ENCODE data around the gene NLE1. TPM values are rescaled to one million over a fixed set of nuclear protein-coding genes. Genes with fewer than 3 reads are reported as not detected.

The NLE1 gene
- total RNA-seq, 2 donors from 2014 or later = 8.1 to 10.7 TPM

GRCh38 chr17:35162755-35163154, 20.7 kb upstream of the NLE1 start:
- TF ChIP-seq, protein P1, sequence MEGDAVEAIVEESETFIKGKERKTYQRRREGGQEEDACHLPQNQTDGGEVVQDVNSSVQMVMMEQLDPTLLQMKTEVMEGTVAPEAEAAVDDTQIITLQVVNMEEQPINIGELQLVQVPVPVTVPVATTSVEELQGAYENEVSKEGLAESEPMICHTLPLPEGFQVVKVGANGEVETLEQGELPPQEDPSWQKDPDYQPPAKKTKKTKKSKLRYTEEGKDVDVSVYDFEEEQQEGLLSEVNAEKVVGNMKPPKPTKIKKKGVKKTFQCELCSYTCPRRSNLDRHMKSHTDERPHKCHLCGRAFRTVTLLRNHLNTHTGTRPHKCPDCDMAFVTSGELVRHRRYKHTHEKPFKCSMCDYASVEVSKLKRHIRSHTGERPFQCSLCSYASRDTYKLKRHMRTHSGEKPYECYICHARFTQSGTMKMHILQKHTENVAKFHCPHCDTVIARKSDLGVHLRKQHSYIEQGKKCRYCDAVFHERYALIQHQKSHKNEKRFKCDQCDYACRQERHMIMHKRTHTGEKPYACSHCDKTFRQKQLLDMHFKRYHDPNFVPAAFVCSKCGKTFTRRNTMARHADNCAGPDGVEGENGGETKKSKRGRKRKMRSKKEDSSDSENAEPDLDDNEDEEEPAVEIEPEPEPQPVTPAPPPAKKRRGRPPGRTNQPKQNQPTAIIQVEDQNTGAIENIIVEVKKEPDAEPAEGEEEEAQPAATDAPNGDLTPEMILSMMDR (IDR thresholded peaks at IDR 0.05) = no peak
- DNase-seq (ENCODE audit: low spot score) (no peak), ATAC-seq (ENCODE audit: insufficient number of reproducible peaks, low FRiP score, low read depth) (no peak)
- H3K27ac ChIP-seq = no peak overlapping the region
- H3K27me3 ChIP-seq (replicated peaks; ENCODE audit: insufficient read depth) = no peaks in the 10 kb centered on the region
- no peak overlapping the region for H3K4me3 ChIP-seq
- no peaks in the 10 kb centered on the region for H3K4me1 ChIP-seq (ENCODE audit: control insufficient read depth in 1 of 2, low read depth in 2 of 2)
- no peaks in the 10 kb centered on the region for H3K36me3 ChIP-seq
- H3K9me3 ChIP-seq = no peaks in the 10 kb centered on the region

DNA sequence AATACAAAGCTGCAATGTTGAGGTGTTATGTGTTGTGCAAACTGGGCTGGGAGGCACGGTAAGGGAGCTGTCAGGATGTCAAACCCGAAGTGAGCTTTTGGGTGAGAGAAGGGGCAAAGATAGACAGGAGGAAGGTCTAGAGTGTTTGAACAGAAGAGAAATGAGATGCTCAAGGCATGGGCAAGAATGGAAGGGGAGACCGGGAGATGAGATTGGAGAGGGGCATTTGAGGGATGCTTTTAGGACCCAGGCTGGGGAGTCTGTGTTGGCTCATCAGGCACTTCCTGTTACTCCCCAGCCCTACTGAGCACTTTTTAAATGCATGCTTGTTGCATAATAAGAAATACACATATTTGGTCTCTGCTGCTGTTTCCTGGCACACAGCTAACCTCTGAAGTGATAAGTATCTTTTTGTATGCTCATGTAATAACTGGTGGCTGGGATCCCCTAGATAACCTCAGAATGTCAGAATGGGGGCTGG, 19.2 kb upstream of the NLE1 start:
- Histone ChIP-seq H3K36me3 (no peaks in the 10 kb centered on the region), H3K4me3 (no peak overlapping the region), H3K27me3 (replicated peaks; ENCODE audit: insufficient read depth) (no peaks in the 10 kb centered on the region), H3K27ac (no peak overlapping the region), H3K4me1 (ENCODE audit: control insufficient read depth in 1 of 2, low read depth in 2 of 2) (no peaks in the 10 kb centered on the region), H3K9me3 (no peaks in the 10 kb centered on the region)
- TF ChIP-seq, protein P1 (IDR thresholded peaks at IDR 0.05) = no peak
- ATAC-seq (ENCODE audit: insufficient number of reproducible peaks, low FRiP score, low read depth) (no peak), DNase-seq (ENCODE audit: low spot score) (no peak)

GRCh38 chr17:35160354-35161201, 18.5 kb upstream of the NLE1 start:
- ATAC-seq (ENCODE audit: insufficient number of reproducible peaks, low FRiP score, low read depth) (no peak), DNase-seq (ENCODE audit: low spot score) (no peak)
- Histone ChIP-seq H3K36me3 (no peaks in the 10 kb centered on the region), H3K4me3 (no peak overlapping the region), H3K27me3 (replicated peaks; ENCODE audit: insufficient read depth) (no peaks in the 10 kb centered on the region), H3K27ac (no peak overlapping the region), H3K9me3 (no peaks in the 10 kb centered on the region), H3K4me1 (ENCODE audit: control insufficient read depth in 1 of 2, low read depth in 2 of 2) (no peaks in the 10 kb centered on the region)
- TF ChIP-seq, protein P1 (IDR thresholded peaks at IDR 0.05) = no peak

- Histone ChIP-seq H3K27me3 (replicated peaks; ENCODE audit: insufficient read depth) (no peaks in the 10 kb centered on the region), H3K4me1 (ENCODE audit: control insufficient read depth in 1 of 2, low read depth in 2 of 2) (no peaks in the 10 kb centered on the region), H3K9me3 (no peaks in the 10 kb centered on the region), H3K27ac (no peak overlapping the region), H3K36me3 (no peaks in the 10 kb centered on the region), H3K4me3 (no peak overlapping the region)
- no peak for DNase-seq (ENCODE audit: low spot score)
- no peak for ATAC-seq (ENCODE audit: insufficient number of reproducible peaks, low FRiP score, low read depth)
- TF ChIP-seq, protein P1 (IDR thresholded peaks at IDR 0.05) = no peak
Measured at GRCh38 chr17:35159940-35160339, 17.8 kb upstream of the NLE1 start.

- no peak overlapping the region for H3K4me3 ChIP-seq
- no peaks in the 10 kb centered on the region for H3K9me3 ChIP-seq
- H3K36me3 ChIP-seq = no peaks in the 10 kb centered on the region
- no peak for ATAC-seq (ENCODE audit: insufficient number of reproducible peaks, low FRiP score, low read depth)
- H3K4me1 ChIP-seq (ENCODE audit: control insufficient read depth in 1 of 2, low read depth in 2 of 2) = no peaks in the 10 kb centered on the region
- TF ChIP-seq, protein P1 (IDR thresholded peaks at IDR 0.05) = no peak
- no peaks in the 10 kb centered on the region for H3K27me3 ChIP-seq (replicated peaks; ENCODE audit: insufficient read depth)
- DNase-seq (ENCODE audit: low spot score) = no peak
- H3K27ac ChIP-seq = no peak overlapping the region
Measured at GRCh38 chr17:35155246-35155645, 13.1 kb upstream of the NLE1 start.

All from thoracic aorta (tissue), 2 donors.